HG02870 (cell line): Measurements from ENCODE around the gene PERP.

Source experiments
- ATAC-seq: cut with Tn5 transposase; IDR thresholded peaks from one replicate; pipeline ENCODE4 v1.9.1; 2021; ENCODE audit warnings: mild to moderate bottlenecking, moderate library complexity; ENCODE audit not compliant: unreplicated experiment

Gene PERP

GRCh38 chr6:138063726-138064125, 43.5 kb downstream of the PERP start:
- ATAC-seq, result no peak

- ATAC-seq, result no peak
Observed at GRCh38 chr6:138054982-138055381, 52.2 kb downstream of the PERP start.

GRCh38 chr6:138052783-138053182, 54.4 kb downstream of the PERP start:
- no peak for ATAC-seq

GRCh38 chr6:138044972-138045371, 62.2 kb downstream of the PERP start:
- no peak for ATAC-seq

GRCh38 chr6:138044458-138044857, 62.8 kb downstream of the PERP start:
- ATAC-seq, result no peak
